HepG2 (cell line): ENCODE results near the gene TLR5. TPM values are rescaled to one million over a fixed set of nuclear protein-coding genes. Genes with fewer than 3 reads are reported as not detected.
A peak's percentile ranks its signal among the peaks of the same experiment; 100 is the strongest.

Source experiments
- FLYWCH1 ChIP-seq: sonication (generic); formaldehyde crosslinking; IDR thresholded peaks from 2 replicates; pipeline ENCODE4 v1.8.1; 2023; ENCODE audit warnings: mild to moderate bottlenecking, missing genetic modification reagents
- NFE2L1 ChIP-seq: sonication (generic); formaldehyde crosslinking; IDR thresholded peaks from 2 replicates; pipeline ENCODE4 v1.4.0; 2020; ENCODE audit warnings: missing genetic modification reagents, mild to moderate bottlenecking, borderline replicate concordance
- NFIC ChIP-seq: IDR thresholded peaks from 2 replicates; pipeline ENCODE4 v1.6.1; 2012; ENCODE audit warnings: mild to moderate bottlenecking, low read length, inconsistent platforms
- NRL ChIP-seq: sonication (generic); formaldehyde crosslinking; IDR thresholded peaks from 2 replicates; pipeline ENCODE4 v1.5.0; 2020; ENCODE audit warnings: missing genetic modification reagents, mild to moderate bottlenecking, moderate library complexity, borderline replicate concordance
- PPARG ChIP-seq: conservative IDR thresholded peaks from 2 replicates; pipeline ENCODE4 v1.6.1; 2016; ENCODE audit warnings: missing biosample characterization, missing genetic modification reagents
- RFX1 ChIP-seq: fragments of 450-650 bp; IDR thresholded peaks from 2 replicates; pipeline ENCODE4 v1.6.1; 2017
- SALL2 ChIP-seq: sonication (generic); formaldehyde crosslinking; IDR thresholded peaks from 2 replicates; pipeline ENCODE4 v1.8.1; 2023; ENCODE audit warnings: mild to moderate bottlenecking, missing genetic modification reagents, inconsistent platforms
- SAP130 ChIP-seq: IDR thresholded peaks from 2 replicates; pipeline ENCODE4 v1.6.1; 2016; ENCODE audit warnings: low read depth
- SKI ChIP-seq: fragments of 450-650 bp; IDR thresholded peaks from one replicate; pipeline ENCODE4 v1.6.1; 2018; ENCODE audit warnings: mild to moderate bottlenecking; ENCODE audit not compliant: partially characterized antibody
- SP4 ChIP-seq: sonication (generic); formaldehyde crosslinking; IDR thresholded peaks from 2 replicates; pipeline ENCODE4 v1.8.1; 2023; ENCODE audit warnings: mild to moderate bottlenecking, missing genetic modification reagents
- TP53 ChIP-seq: sonication (generic); formaldehyde crosslinking; conservative IDR thresholded peaks from 2 replicates; pipeline ENCODE4 v1.4.0; 2020; ENCODE audit warnings: missing genetic modification reagents
- ZFP36L2 ChIP-seq: sonication (generic); formaldehyde crosslinking; IDR thresholded peaks from 2 replicates; pipeline ENCODE4 v1.4.0; 2020; ENCODE audit warnings: missing genetic modification reagents
- ZNF143 ChIP-seq: sonication (generic); formaldehyde crosslinking; IDR thresholded peaks from 2 replicates; pipeline ENCODE4 v1.4.0; 2020; ENCODE audit warnings: missing genetic modification reagents
- ZNF331 ChIP-seq: sonication (generic); formaldehyde crosslinking; IDR thresholded peaks from 2 replicates; pipeline ENCODE4 v1.4.0; 2020; ENCODE audit warnings: missing genetic modification reagents
- ZNF33A ChIP-seq: sonication (generic); formaldehyde crosslinking; IDR thresholded peaks from 2 replicates; pipeline ENCODE4 v1.5.1; 2020; ENCODE audit warnings: missing genetic modification reagents, mild to moderate bottlenecking, moderate library complexity, borderline replicate concordance
- ZNF510 ChIP-seq: sonication (generic); formaldehyde crosslinking; IDR thresholded peaks from 2 replicates; pipeline ENCODE4 v1.4.0; 2020; ENCODE audit warnings: low read depth, mild to moderate bottlenecking, missing genetic modification reagents
- ZNF816 ChIP-seq: sonication (generic); formaldehyde crosslinking; IDR thresholded peaks from 2 replicates; pipeline ENCODE4 v1.8.0; 2022; ENCODE audit warnings: missing genetic modification reagents, mild to moderate bottlenecking, borderline replicate concordance
- ZNF850 ChIP-seq: sonication (generic); formaldehyde crosslinking; conservative IDR thresholded peaks from 2 replicates; pipeline ENCODE4 v1.9.0; 2021; ENCODE audit warnings: mild to moderate bottlenecking, missing genetic modification reagents
- ZZZ3 ChIP-seq: sonication (generic); formaldehyde crosslinking; IDR thresholded peaks from 2 replicates; pipeline ENCODE4 v1.4.0; 2020; ENCODE audit warnings: missing genetic modification reagents, mild to moderate bottlenecking, borderline replicate concordance
- polyA plus RNA-seq, 8 experiments: library from polyadenylated mRNA; depleted of rRNA in 3 of 8; stranded (reverse) in 7 of 8; unstranded in 1 of 8; fragments of >200 nt; fragmentation: Illumina TruSeq in 4 of 8; extraction: Trizol in 4 of 8; gene quantifications; 2 replicates each; pipeline versions ENCODE4 v1.2.1 to v1.2.3, GENCODE V29; 2011 to 2016; ENCODE audit warnings: low read depth in 4 of 8, missing spikeins in 1 of 8, mixed read lengths in 1 of 8; ENCODE audit not compliant: insufficient read depth in 1 of 8
- total RNA-seq, 5 experiments: library from RNA; depleted of rRNA; stranded (reverse); fragments of >200 nt; fragmentation: Illumina TruSeq; extraction: Trizol; gene quantifications; 2 replicates each; pipeline ENCODE4 v1.2.3, GENCODE V29; 2016; ENCODE audit warnings: low read depth in 1 of 5
- TF ChIP-seq, protein P1 (sequence below): sonication (generic); formaldehyde crosslinking; IDR thresholded peaks from 2 replicates; pipeline ENCODE4 v1.4.0; 2020; ENCODE audit warnings: missing genetic modification reagents, borderline replicate concordance
- TF ChIP-seq, protein P2 (sequence below): sonication (generic); formaldehyde crosslinking; IDR thresholded peaks from 2 replicates; pipeline ENCODE4 v1.4.0; 2020; ENCODE audit warnings: mild to moderate bottlenecking, missing genetic modification reagents
- TF ChIP-seq, protein P3 (sequence below): sonication (generic); formaldehyde crosslinking; IDR thresholded peaks from 2 replicates; pipeline ENCODE4 v1.5.1; 2020; ENCODE audit warnings: mild to moderate bottlenecking, missing genetic modification reagents, moderate library complexity
- TF ChIP-seq, protein P4 (sequence below): sonication (generic); formaldehyde crosslinking; IDR thresholded peaks from 2 replicates; pipeline ENCODE4 v1.5.0; 2020; ENCODE audit warnings: missing genetic modification reagents

The TLR5 gene
- total and polyA plus RNA-seq, 2 of the 13 experiments (the other 11 are each of a cell fraction or from before 2014, with no cell fraction given) = not detected

DNA sequence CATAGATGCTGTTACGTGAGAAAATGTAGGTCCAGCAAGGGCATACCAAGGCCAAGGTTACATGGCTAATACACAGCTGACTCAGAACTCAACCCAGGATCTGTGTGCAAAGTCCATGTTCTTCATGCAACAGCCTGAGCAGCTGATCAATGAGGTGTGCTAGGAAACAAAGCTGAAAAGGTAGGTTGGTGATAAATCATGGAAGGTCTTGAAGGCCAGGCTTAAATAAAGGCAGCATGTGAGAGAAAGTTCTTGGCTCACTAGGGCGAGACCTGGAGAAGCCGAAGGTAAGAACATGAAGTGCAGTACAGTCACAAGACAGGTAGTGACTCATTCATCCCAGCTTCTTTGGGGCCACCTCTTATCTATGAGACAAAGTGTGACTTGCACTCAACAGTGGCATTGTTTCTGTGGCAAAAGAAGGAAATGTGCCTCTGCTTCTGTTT is 33.4 kb downstream of the TLR5 start (continued):
- TF ChIP-seq, protein P1, sequence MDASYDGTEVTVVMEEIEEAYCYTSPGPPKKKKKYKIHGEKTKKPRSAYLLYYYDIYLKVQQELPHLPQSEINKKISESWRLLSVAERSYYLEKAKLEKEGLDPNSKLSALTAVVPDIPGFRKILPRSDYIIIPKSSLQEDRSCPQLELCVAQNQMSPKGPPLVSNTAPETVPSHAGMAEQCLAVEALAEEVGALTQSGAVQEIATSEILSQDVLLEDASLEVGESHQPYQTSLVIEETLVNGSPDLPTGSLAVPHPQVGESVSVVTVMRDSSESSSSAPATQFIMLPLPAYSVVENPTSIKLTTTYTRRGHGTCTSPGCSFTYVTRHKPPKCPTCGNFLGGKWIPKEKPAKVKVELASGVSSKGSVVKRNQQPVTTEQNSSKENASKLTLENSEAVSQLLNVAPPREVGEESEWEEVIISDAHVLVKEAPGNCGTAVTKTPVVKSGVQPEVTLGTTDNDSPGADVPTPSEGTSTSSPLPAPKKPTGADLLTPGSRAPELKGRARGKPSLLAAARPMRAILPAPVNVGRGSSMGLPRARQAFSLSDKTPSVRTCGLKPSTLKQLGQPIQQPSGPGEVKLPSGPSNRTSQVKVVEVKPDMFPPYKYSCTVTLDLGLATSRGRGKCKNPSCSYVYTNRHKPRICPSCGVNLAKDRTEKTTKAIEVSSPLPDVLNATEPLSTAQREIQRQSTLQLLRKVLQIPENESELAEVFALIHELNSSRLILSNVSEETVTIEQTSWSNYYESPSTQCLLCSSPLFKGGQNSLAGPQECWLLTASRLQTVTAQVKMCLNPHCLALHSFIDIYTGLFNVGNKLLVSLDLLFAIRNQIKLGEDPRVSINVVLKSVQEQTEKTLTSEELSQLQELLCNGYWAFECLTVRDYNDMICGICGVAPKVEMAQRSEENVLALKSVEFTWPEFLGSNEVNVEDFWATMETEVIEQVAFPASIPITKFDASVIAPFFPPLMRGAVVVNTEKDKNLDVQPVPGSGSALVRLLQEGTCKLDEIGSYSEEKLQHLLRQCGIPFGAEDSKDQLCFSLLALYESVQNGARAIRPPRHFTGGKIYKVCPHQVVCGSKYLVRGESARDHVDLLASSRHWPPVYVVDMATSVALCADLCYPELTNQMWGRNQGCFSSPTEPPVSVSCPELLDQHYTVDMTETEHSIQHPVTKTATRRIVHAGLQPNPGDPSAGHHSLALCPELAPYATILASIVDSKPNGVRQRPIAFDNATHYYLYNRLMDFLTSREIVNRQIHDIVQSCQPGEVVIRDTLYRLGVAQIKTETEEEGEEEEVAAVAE (CRISPR knock-in tag) = 0 out of 2 replicates have a peak, but pooled peaks have one; percentile 56
- TF ChIP-seq, protein P2, sequence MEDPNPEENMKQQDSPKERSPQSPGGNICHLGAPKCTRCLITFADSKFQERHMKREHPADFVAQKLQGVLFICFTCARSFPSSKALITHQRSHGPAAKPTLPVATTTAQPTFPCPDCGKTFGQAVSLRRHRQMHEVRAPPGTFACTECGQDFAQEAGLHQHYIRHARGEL (CRISPR knock-in tag) = no peak
- TF ChIP-seq ZNF850 (no peak), NFIC (peak; percentile 28; the same call in 1 of the 2 replicates), ZNF33A (CRISPR knock-in tag) (no peak), ZNF143 (CRISPR knock-in tag) (no peak), ZNF510 (CRISPR knock-in tag) (no peak), ZNF331 (no peak; the same call in 1 of the 2 replicates), PPARG (no peak), NRL (CRISPR knock-in tag) (no peak), SALL2 (CRISPR knock-in tag) (no peak), ZZZ3 (no peak), ZFP36L2 (CRISPR knock-in tag) (no peak), SKI (peak; percentile 87), SAP130 (CRISPR knock-in tag) (no peak; the same call in 1 of the 2 replicates), ZNF816 (peak; percentile 37; the same call in 1 of the 2 replicates), FLYWCH1 (CRISPR knock-in tag) (no peak), TP53 (CRISPR knock-in tag) (no peak), SP4 (no peak), NFE2L1 (no peak), RFX1 (no peak)
- TF ChIP-seq, protein P3, sequence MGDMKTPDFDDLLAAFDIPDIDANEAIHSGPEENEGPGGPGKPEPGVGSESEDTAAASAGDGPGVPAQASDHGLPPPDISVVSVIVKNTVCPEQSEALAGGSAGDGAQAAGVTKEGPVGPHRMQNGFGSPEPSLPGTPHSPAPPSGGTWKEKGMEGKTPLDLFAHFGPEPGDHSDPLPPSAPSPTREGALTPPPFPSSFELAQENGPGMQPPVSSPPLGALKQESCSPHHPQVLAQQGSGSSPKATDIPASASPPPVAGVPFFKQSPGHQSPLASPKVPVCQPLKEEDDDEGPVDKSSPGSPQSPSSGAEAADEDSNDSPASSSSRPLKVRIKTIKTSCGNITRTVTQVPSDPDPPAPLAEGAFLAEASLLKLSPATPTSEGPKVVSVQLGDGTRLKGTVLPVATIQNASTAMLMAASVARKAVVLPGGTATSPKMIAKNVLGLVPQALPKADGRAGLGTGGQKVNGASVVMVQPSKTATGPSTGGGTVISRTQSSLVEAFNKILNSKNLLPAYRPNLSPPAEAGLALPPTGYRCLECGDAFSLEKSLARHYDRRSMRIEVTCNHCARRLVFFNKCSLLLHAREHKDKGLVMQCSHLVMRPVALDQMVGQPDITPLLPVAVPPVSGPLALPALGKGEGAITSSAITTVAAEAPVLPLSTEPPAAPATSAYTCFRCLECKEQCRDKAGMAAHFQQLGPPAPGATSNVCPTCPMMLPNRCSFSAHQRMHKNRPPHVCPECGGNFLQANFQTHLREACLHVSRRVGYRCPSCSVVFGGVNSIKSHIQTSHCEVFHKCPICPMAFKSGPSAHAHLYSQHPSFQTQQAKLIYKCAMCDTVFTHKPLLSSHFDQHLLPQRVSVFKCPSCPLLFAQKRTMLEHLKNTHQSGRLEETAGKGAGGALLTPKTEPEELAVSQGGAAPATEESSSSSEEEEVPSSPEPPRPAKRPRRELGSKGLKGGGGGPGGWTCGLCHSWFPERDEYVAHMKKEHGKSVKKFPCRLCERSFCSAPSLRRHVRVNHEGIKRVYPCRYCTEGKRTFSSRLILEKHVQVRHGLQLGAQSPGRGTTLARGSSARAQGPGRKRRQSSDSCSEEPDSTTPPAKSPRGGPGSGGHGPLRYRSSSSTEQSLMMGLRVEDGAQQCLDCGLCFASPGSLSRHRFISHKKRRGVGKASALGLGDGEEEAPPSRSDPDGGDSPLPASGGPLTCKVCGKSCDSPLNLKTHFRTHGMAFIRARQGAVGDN (CRISPR knock-in tag) = no peak
- TF ChIP-seq, protein P4, sequence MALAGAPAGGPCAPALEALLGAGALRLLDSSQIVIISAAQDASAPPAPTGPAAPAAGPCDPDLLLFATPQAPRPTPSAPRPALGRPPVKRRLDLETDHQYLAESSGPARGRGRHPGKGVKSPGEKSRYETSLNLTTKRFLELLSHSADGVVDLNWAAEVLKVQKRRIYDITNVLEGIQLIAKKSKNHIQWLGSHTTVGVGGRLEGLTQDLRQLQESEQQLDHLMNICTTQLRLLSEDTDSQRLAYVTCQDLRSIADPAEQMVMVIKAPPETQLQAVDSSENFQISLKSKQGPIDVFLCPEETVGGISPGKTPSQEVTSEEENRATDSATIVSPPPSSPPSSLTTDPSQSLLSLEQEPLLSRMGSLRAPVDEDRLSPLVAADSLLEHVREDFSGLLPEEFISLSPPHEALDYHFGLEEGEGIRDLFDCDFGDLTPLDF (CRISPR knock-in tag) = no peak
